Esophagus squamous epithelium (tissue), 5 donors: ENCODE results near the gene CASK. TPM values are rescaled to one million over a fixed set of nuclear protein-coding genes. Genes with fewer than 3 reads are reported as not detected.

ENCODE experiments used
- DNase-seq: peaks from one replicate; lab custom pipeline; 2025; lab: John Stamatoyannopoulos, UW
- H3K27ac ChIP-seq, 4 donors: fragments of 200-600 bp; sonication (generic); one replicate each; pipeline ENCODE4 v1.5.1; 2016 to 2019; ENCODE audit warnings: mild to moderate bottlenecking in 1 of 4
- H3K27me3 ChIP-seq, 4 donors: fragments of 200-600 bp; sonication (generic); 1 replicate in 3 of 4; 2 replicates in 1 of 4; pipeline versions ENCODE4 v1.5.1 to v1.6.0; 2017 to 2021; ENCODE audit warnings: antibody characterized with exemption in 1 of 4
- H3K36me3 ChIP-seq, 3 donors: fragments of 200-600 bp; sonication (generic); one replicate each; pipeline ENCODE4 v1.5.1; 2016 to 2019
- H3K4me1 ChIP-seq, 3 donors: fragments of 200-600 bp; sonication (generic); one replicate each; pipeline ENCODE4 v1.5.1; 2017 to 2019
- H3K4me3 ChIP-seq, 4 donors: fragments of 200-600 bp; sonication (generic); 1 replicate in 3 of 4; 2 replicates in 1 of 4; pipeline ENCODE4 v1.5.1; 2016 to 2019; ENCODE audit warnings: mild to moderate bottlenecking in 2 of 4, moderate library complexity in 1 of 4
- H3K9me3 ChIP-seq, 3 donors: fragments of 200-600 bp; sonication (generic); one replicate each; pipeline ENCODE4 v1.5.1; 2016 to 2019
- POLR2A ChIP-seq, 4 donors: fragments of 450-650 bp; IDR thresholded peaks; one replicate each; pipeline ENCODE4 v1.6.1; 2017; ENCODE audit warnings: antibody characterized with exemption in 4 of 4, mild to moderate bottlenecking in 4 of 4, moderate library complexity in 3 of 4
- WGBS, 2 donors: methylation state at CpG; one replicate each; pipeline ENCODE4 v1.1.5; 2018; 5-methylcytosine and 5-hydroxymethylcytosine counted together
- intact Hi-C: fragments of 100-400 bp; cut with DNase I; formaldehyde crosslinking; loops from one replicate; pipeline ENCODE4 v1.15.0; 2022
- total RNA-seq, 4 donors: library from RNA; depleted of rRNA; stranded (reverse); fragments of >200 nt; gene quantifications; one replicate each; pipeline ENCODE4 v1.1.0, GENCODE V29; 2016
- TF ChIP-seq, protein P1 (sequence below), 6 experiments: fragments of 450-650 bp in 4 of 6; fragments of 200-600 bp in 2 of 6; sonication (generic) in 2 of 6; IDR thresholded peaks; one replicate each; pipeline ENCODE4 v1.5.1; 2016 to 2019; ENCODE audit warnings: antibody characterized with exemption in 6 of 6, mild to moderate bottlenecking in 4 of 6, moderate library complexity in 4 of 6
- donor health status: DM: yes; HTN: yes; CAD: no.

Gene CASK
- total RNA-seq, 4 donors from 2014 or later = 32.3 to 57.4 (median 36.0) TPM

DNA sequence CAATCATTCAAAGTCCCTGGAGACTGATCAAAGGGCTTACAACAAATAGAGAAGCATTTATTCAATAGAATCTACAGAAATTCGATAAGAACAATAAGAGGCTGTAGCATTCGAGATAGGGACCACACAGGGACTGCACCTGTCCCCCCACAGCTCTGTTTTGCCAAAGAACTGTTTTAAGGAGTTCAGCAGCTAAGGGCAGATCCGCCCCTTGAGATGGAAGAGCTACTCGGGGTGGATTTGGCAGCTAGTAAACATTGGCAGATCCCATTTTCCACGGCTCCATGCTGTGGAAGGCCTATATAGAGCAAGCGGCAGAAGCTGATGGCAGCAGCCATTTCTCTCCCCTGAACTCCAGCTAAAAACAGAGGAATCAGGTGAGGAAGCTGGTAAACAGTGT is 123.7 kb downstream of the CASK start:
- DNase-seq = no peak
- H3K27me3 ChIP-seq = no peaks in the 10 kb centered on the region
- 62 to 78% methylated on average over 4 to 5 of the region's 6 CpGs for WGBS, 2 donors
- no peaks in the 10 kb centered on the region for H3K4me1 ChIP-seq
- TF ChIP-seq, protein P1, sequence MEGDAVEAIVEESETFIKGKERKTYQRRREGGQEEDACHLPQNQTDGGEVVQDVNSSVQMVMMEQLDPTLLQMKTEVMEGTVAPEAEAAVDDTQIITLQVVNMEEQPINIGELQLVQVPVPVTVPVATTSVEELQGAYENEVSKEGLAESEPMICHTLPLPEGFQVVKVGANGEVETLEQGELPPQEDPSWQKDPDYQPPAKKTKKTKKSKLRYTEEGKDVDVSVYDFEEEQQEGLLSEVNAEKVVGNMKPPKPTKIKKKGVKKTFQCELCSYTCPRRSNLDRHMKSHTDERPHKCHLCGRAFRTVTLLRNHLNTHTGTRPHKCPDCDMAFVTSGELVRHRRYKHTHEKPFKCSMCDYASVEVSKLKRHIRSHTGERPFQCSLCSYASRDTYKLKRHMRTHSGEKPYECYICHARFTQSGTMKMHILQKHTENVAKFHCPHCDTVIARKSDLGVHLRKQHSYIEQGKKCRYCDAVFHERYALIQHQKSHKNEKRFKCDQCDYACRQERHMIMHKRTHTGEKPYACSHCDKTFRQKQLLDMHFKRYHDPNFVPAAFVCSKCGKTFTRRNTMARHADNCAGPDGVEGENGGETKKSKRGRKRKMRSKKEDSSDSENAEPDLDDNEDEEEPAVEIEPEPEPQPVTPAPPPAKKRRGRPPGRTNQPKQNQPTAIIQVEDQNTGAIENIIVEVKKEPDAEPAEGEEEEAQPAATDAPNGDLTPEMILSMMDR (IDR thresholded peaks at IDR 0.05) = no peak
- H3K27ac ChIP-seq = no peak overlapping the region
- no peak overlapping the region for H3K4me3 ChIP-seq
- no peaks in the 10 kb centered on the region for H3K36me3 ChIP-seq
- no peaks in the 10 kb centered on the region for H3K9me3 ChIP-seq
- intact Hi-C loops = no loop called here

DNA sequence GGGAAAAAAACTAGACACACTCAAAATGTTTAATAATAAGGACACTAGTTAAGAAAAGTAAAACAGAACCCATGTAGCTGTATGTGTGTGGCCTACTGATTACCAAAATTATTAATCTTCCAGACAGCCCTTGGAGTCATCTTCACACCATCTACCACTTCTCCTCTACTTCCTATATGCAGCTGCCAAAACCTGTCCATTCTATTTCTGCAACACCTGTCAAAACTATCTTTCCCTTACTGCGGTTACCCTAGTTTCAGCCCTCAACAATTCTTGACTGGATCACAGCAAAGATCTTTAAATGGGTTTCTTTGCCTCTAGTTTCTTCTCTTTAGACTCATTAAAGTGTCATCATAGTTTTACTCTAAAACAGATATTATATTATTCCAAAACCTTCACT is 126.8 kb downstream of the CASK start:
- Histone ChIP-seq H3K4me1 (no peaks in the 10 kb centered on the region), H3K4me3 (no peak overlapping the region), H3K36me3 (no peaks in the 10 kb centered on the region), H3K9me3 (no peaks in the 10 kb centered on the region), H3K27me3 (no peaks in the 10 kb centered on the region), H3K27ac (no peak overlapping the region)
- intact Hi-C loops = no loop called here
- WGBS, 2 donors = 44 to 71% methylated on average over 1 of the region's 1 CpG
- TF ChIP-seq, protein P1 (IDR thresholded peaks at IDR 0.05) = no peak
- no peak for TF ChIP-seq POLR2A (IDR thresholded peaks at IDR 0.05)
- DNase-seq = no peak

- DNase-seq = no peak
- H3K4me3 ChIP-seq = no peak overlapping the region
- no peak overlapping the region for H3K27ac ChIP-seq
- intact Hi-C loops = no loop called here
- H3K36me3 ChIP-seq = no peaks in the 10 kb centered on the region
- 11 to 41% methylated on average over 1 of the region's 1 CpG for WGBS, 2 donors
- no peaks in the 10 kb centered on the region for H3K27me3 ChIP-seq
- TF ChIP-seq, protein P1 (IDR thresholded peaks at IDR 0.05) = no peak
- no peak for TF ChIP-seq POLR2A (IDR thresholded peaks at IDR 0.05)
- no peaks in the 10 kb centered on the region for H3K9me3 ChIP-seq
- H3K4me1 ChIP-seq = no peaks in the 10 kb centered on the region
Observed at GRCh38 chrX:41796046-41796445, 127.3 kb downstream of the CASK start.

GRCh38 chrX:41789374-41789773 is 134.0 kb downstream of the CASK start:
- H3K27ac ChIP-seq = no peak overlapping the region
- H3K27me3 ChIP-seq = no peaks in the 10 kb centered on the region
- DNase-seq = no peak
- H3K4me1 ChIP-seq = no peaks in the 10 kb centered on the region
- no peaks in the 10 kb centered on the region for H3K9me3 ChIP-seq
- H3K36me3 ChIP-seq = peaks cover 0 to 5% (median 0%) of the 10 kb centered on the region in 3 donors
- no peak overlapping the region for H3K4me3 ChIP-seq
- 59 to 68% methylated on average over 2 of the region's 2 CpGs for WGBS, 2 donors
- intact Hi-C loops = no loop called here
- no peak for TF ChIP-seq POLR2A (IDR thresholded peaks at IDR 0.05)
- TF ChIP-seq, protein P1 (IDR thresholded peaks at IDR 0.05) = no peak

DNA sequence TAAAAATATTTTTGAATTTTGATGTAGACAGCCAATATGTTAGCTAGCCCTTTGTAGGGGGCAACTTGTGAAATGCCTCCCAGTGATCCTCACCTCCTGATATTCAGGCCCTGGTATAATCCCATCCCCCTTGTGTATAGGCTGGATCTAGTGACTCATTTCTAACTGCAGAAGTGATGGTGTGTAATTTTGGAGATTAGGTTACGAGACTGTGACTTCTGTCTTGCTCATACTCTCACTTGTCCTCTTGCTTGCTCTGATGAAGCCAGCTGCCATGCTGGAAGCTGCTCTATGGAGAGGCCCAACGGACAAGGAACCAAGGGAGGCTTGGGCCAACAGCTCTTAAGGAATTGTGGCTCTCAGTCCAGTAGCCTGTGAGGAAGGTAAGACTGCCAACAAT is 137.7 kb downstream of the CASK start:
- Histone ChIP-seq H3K9me3 (no peaks in the 10 kb centered on the region), H3K27ac (no peak overlapping the region), H3K27me3 (no peaks in the 10 kb centered on the region), H3K4me1 (no peaks in the 10 kb centered on the region), H3K36me3 (peaks cover 0 to 5% (median 0%) of the 10 kb centered on the region in 3 donors), H3K4me3 (no peak overlapping the region)
- intact Hi-C loops = no loop called here
- TF ChIP-seq, protein P1 (IDR thresholded peaks at IDR 0.05) = no peak
- TF ChIP-seq POLR2A (IDR thresholded peaks at IDR 0.05) = no peak
- WGBS, 2 donors = 34 to 50% methylated on average over 2 of the region's 2 CpGs
- DNase-seq = no peak
